Mucosa of descending colon (tissue), 3 donors: Measurements from ENCODE around the gene DOCK2. TPM values are rescaled to one million over a fixed set of nuclear protein-coding genes. Genes with fewer than 3 reads are reported as not detected.

Experiments
- ATAC-seq: fragments of 200-7000 bp; cut with Tn5 transposase; one replicate; pipeline ENCODE4 v1.9.1; 2020; ENCODE audit warnings: mild to moderate bottlenecking, moderate library complexity
- DNase-seq, 3 donors: peaks; one replicate each; pipeline ENCODE4 v3.0.0-alpha.2; 2020
- H3K36me3 ChIP-seq: fragments of 200-600 bp; one replicate; pipeline ENCODE4 v1.8.0; 2021; ENCODE audit warnings: low read depth, mild to moderate bottlenecking
- H3K4me1 ChIP-seq: fragments of 200-600 bp; one replicate; pipeline ENCODE4 v1.8.0; 2021; ENCODE audit warnings: low read depth, mild to moderate bottlenecking
- H3K4me3 ChIP-seq: fragments of 200-600 bp; one replicate; pipeline ENCODE4 v1.8.0; 2021; ENCODE audit warnings: mild to moderate bottlenecking
- H3K9me3 ChIP-seq: fragments of 200-600 bp; one replicate; pipeline ENCODE4 v1.8.0; 2021; ENCODE audit warnings: mild to moderate bottlenecking
- CTCF ChIP-seq: fragments of 200-600 bp; IDR thresholded peaks from one replicate; pipeline ENCODE4 v1.8.0; 2022; ENCODE audit warnings: antibody characterized with exemption, mild to moderate bottlenecking
- intact Hi-C, 2 donors: fragments of 100-400 bp; cut with DNase I in 1 of 2; cut with micrococcal nuclease in 1 of 2; formaldehyde crosslinking; loops; one replicate each; pipeline versions ENCODE4 v1.11.0 to v1.11.1; 2022; cut with DNase I, micrococcal nuclease
- total RNA-seq, 3 donors: library from RNA; stranded (reverse); fragmentation: NEBNext Ultra II Directional in 2 of 3; extraction: Animal tissue kit (Norgen Biotek cat#: 25700) in 2 of 3; gene quantifications; one replicate each; pipeline versions ENCODE4 v1.2.1 to v1.2.4, GENCODE V29; 2021 to 2023
- donor health status: DM: no; HTN: no; CAD: no; lungs with moderate emphysema.
- donor health status: DM: no; HTN: no; CAD: no.
- donor health status: DM: no; HTN: yes; CAD: no.

Gene DOCK2
- total RNA-seq, 3 donors from 2014 or later = 7.2 to 20.1 (median 18.1) TPM

DNA sequence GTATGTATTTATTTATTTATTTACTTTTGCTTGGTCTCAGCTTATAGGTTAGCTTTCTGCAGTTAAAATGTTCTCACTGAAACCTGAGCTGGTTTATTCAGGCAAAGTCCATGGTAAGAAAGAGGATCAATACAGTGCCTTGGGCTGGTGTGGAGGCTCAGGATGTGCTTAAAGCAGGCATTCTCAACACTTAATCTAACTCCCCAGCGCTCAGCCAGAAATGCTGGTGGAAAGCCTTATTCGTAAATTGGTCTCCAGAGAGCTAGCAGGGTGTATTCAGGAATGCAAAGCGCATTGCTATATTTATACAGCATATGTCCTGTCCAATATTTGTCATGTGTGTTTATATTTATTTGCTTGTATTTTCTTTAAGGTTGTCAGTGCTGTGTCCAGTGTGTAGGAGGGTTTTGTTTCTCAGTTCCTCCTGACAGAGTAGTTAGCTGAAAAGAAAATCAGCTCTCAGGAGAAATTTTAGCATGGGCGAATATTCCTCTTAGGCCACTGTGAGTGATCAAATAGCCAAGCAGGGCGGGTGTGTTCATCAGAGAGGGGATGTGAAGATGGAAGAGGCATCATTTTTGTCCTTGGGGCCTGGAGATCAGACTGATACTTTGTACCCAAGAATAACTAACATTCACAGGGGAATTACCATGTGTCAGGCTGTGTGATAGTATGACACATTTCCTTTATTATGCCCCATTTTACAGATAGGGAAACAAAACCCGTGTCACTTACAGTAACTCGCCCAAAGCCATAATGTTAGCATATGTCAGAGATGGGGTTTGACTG lies 65.8 kb downstream of the DOCK2 start:
- DNase-seq (no peak), ATAC-seq (no peak)
- Histone ChIP-seq H3K4me1 (no peaks in the 10 kb centered on the region), H3K9me3 (no peaks in the 10 kb centered on the region), H3K36me3 (no peaks in the 10 kb centered on the region), H3K4me3 (no peak overlapping the region)
- no peak for TF ChIP-seq CTCF
- intact Hi-C loops = no loop called here

- ATAC-seq (no peak), DNase-seq (no peak)
- no peak overlapping the region for H3K4me3 ChIP-seq
- intact Hi-C loops = no loop called here
- H3K9me3 ChIP-seq = no peaks in the 10 kb centered on the region
- H3K4me1 ChIP-seq = no peaks in the 10 kb centered on the region
- H3K36me3 ChIP-seq = no peaks in the 10 kb centered on the region
- TF ChIP-seq CTCF = no peak
These were observed 66.7 kb downstream of the DOCK2 start for GRCh38 chr5:169703813-169704212.

- Histone ChIP-seq H3K4me1 (no peaks in the 10 kb centered on the region), H3K9me3 (no peaks in the 10 kb centered on the region), H3K4me3 (no peak overlapping the region), H3K36me3 (no peaks in the 10 kb centered on the region)
- TF ChIP-seq CTCF = no peak
- intact Hi-C loops = no loop called here
- DNase-seq (no peak), ATAC-seq (no peak)
These were observed 68.2 kb downstream of the DOCK2 start for GRCh38 chr5:169705322-169705721.

DNA sequence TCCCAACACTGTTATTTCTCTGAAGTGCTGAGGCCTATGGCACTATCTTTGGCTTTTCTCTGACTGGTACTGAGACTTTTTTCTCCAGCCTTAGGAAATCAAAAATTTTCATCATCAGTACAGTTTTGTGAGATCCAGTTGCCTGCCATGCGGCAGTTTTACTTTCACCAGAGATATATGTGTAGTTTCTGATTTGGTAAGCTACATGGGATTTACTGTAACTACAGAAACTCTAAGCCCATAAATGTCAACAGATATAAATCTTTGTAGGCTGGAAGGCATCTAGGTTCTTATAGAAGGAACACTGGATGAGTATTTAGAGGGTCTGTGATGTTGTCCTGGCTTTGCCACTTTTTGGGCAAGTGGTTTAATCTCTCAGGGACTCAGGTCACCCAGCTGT lies 69.0 kb downstream of the DOCK2 start:
- no peak overlapping the region for H3K4me3 ChIP-seq
- no peaks in the 10 kb centered on the region for H3K36me3 ChIP-seq
- no peaks in the 10 kb centered on the region for H3K4me1 ChIP-seq
- no peak for DNase-seq
- no peaks in the 10 kb centered on the region for H3K9me3 ChIP-seq
- TF ChIP-seq CTCF = no peak
- intact Hi-C loops = no loop called here
- no peak for ATAC-seq

GRCh38 chr5:169706758-169707450 lies 69.8 kb downstream of the DOCK2 start:
- no peak for ATAC-seq
- Histone ChIP-seq H3K4me3 (no peak overlapping the region), H3K4me1 (no peaks in the 10 kb centered on the region), H3K36me3 (no peaks in the 10 kb centered on the region), H3K9me3 (no peaks in the 10 kb centered on the region)
- no peak for TF ChIP-seq CTCF
- no peak for DNase-seq
- intact Hi-C loops = no loop called here
